ENCODE data around the gene CDYL2. TPM values are rescaled to one million over a fixed set of nuclear protein-coding genes. Genes with fewer than 3 reads are reported as not detected.

Gene CDYL2
- total RNA-seq, 4 donors from 2014 or later = 1.8 to 4.8 (median 3.1) TPM

DNA sequence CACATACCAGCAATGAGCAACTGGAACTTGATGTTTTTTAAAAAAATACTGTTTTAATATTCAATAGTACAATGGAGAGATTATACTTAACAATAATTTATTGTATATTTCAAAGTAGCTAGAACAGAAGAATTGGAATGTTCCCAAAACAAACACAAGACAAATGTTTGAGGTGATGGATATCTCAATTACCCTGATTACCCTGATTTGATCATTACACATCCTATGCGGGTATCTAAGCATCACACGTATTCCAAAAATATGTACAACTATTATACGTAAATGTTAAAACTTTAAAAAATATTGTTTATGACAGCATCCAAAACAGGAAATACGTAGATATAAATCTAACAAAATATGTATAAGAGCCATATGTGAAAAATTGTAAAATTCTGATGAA lies 166.8 kb downstream of the CDYL2 start:
- Histone ChIP-seq H3K27me3 (no peaks in the 10 kb centered on the region), H3K4me1 (no peaks in the 10 kb centered on the region), H3K27ac (no peak overlapping the region), H3K4me3 (no peak overlapping the region), H3K9me3 (no peaks in the 10 kb centered on the region), H3K36me3 (no peaks in the 10 kb centered on the region)
- 77 to 87% methylated on average over 4 of the region's 4 CpGs for WGBS, 2 donors
- no peak for DNase-seq
- TF ChIP-seq POLR2A (IDR thresholded peaks at IDR 0.05) (no peak), CTCF (IDR thresholded peaks at IDR 0.05) (no peak)
- intact Hi-C loops (cut with DNase I) = no loop called here

GRCh38 chr16:80631581-80631980 lies 172.8 kb downstream of the CDYL2 start:
- H3K4me1 ChIP-seq = no peaks in the 10 kb centered on the region
- no peaks in the 10 kb centered on the region for H3K27me3 ChIP-seq
- DNase-seq = no peak
- H3K27ac ChIP-seq = no peak overlapping the region
- intact Hi-C loops (cut with DNase I) = no loop called here
- H3K36me3 ChIP-seq = peaks cover 0 to 6% (median 0%) of the 10 kb centered on the region in 3 donors
- WGBS, 2 donors = 94 to 95% methylated on average over 3 of the region's 3 CpGs
- no peak overlapping the region for H3K4me3 ChIP-seq
- H3K9me3 ChIP-seq = no peaks in the 10 kb centered on the region
- TF ChIP-seq POLR2A (IDR thresholded peaks at IDR 0.05) (no peak), CTCF (IDR thresholded peaks at IDR 0.05) (no peak)

DNA sequence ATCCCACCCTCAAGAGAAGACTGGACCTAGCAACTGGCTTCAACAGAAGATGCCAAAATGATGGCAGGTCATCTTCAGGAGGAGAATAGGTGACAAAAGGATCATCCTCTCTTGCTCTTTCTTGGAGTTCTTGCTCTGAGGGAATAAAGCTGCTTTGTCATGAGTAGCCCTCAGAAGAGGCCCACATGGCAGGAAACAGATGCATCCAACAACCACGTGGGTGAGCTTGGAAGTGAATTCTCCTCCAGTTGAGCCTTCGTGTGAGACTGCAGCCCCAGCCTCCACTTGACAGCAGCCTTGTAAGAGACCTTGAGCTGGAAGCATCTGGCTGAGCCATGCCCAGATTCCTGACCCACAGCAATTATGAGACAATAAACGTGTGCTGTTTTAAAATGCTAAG lies 176.1 kb downstream of the CDYL2 start:
- Histone ChIP-seq H3K9me3 (no peaks in the 10 kb centered on the region), H3K36me3 (peaks cover 0 to 6% (median 0%) of the 10 kb centered on the region in 3 donors), H3K4me1 (no peaks in the 10 kb centered on the region), H3K27me3 (no peaks in the 10 kb centered on the region), H3K27ac (no peak overlapping the region), H3K4me3 (no peak overlapping the region)
- WGBS, 2 donors = 64 to 83% methylated on average over 2 of the region's 3 CpGs
- no peak for DNase-seq
- intact Hi-C loops (cut with DNase I) = no loop called here
- TF ChIP-seq CTCF (IDR thresholded peaks at IDR 0.05) (no peak), POLR2A (IDR thresholded peaks at IDR 0.05) (no peak)

DNA sequence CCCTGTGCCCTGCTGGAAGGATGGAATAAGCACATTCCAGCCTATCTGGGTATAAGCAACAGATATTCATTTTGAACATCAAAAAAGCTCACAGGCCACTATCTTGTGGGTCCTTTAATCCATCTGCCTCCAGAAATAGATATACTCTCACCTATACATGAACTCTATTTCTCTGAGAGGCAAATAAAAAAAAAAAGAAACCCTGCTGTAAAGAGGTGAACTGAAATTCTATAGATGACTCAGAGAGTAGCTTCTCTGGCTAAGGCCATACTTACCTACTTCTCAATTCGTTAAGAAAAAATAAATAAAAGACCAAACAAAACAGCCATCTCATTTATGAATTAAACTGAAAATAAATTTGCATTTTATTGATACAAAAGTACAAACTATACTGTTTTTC lies 177.3 kb downstream of the CDYL2 start:
- Histone ChIP-seq H3K4me3 (no peak overlapping the region), H3K27me3 (no peaks in the 10 kb centered on the region), H3K27ac (no peak overlapping the region), H3K9me3 (no peaks in the 10 kb centered on the region), H3K36me3 (peaks cover 0 to 6% (median 0%) of the 10 kb centered on the region in 3 donors), H3K4me1 (no peaks in the 10 kb centered on the region)
- WGBS, 2 donors = 50 to 72% methylated on average over 1 of the region's 1 CpG
- TF ChIP-seq POLR2A (IDR thresholded peaks at IDR 0.05) = no peak
- TF ChIP-seq CTCF (IDR thresholded peaks at IDR 0.05) = no peak
- intact Hi-C loops (cut with DNase I) = no loop called here
- no peak for DNase-seq

DNA sequence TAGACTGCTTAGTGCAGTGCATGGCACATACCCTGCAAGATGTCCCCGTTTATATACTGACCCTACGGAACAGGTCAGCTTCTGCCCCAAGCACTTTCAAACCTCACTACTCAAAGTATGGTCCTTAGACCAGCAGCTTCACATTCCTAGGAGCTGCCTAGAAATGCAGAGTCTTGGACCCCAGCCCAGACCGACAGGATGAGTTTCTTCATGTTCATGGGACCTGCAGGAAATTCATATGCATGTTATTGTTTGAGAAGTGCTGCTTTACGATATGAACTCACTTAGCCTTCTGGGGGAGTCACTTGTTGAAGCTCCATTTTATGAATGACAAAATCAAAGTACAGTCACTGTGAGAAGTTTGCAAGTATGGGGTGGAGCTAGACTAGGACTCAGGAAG lies 181.0 kb downstream of the CDYL2 start:
- no peak for DNase-seq
- intact Hi-C loops (cut with DNase I) = no loop called here
- 24 to 59% methylated on average over 3 of the region's 4 CpGs for WGBS, 2 donors
- H3K27me3 ChIP-seq = no peaks in the 10 kb centered on the region
- H3K36me3 ChIP-seq = peaks cover 0 to 11% (median 0%) of the 10 kb centered on the region in 3 donors
- no peaks in the 10 kb centered on the region for H3K9me3 ChIP-seq
- H3K4me1 ChIP-seq = no peaks in the 10 kb centered on the region
- H3K27ac ChIP-seq = no peak overlapping the region
- H3K4me3 ChIP-seq = no peak overlapping the region
- TF ChIP-seq POLR2A (IDR thresholded peaks at IDR 0.05) = no peak
- no peak for TF ChIP-seq CTCF (IDR thresholded peaks at IDR 0.05)
